ENCODE measurements around the gene LCN2.
A peak's percentile ranks its signal among the peaks of the same experiment; 100 is the strongest.

LCN2 gene

GRCh38 chr9:128149001-128149701 lies at the start of gene LCN2:
Gene LCN2 (plus strand): TSS chr9:128149453. CDS start chr9:128149526, 73 bp downstream.
- Histone ChIP-seq H3K36me3 (ENCODE audit: control insufficient read depth, insufficient read depth, low read length) (no peaks in the 10 kb centered on the region), H3K9ac (ENCODE audit: low read depth, low read length) (no peak within 1 kb of the TSS), H3K4me3 (ENCODE audit: low read depth, low read length) (no peak within 1 kb of the TSS), H3K27me3 (ENCODE audit: control insufficient read depth, insufficient read depth, low read length) (no peaks in the 10 kb centered on the region), H3K9me3 (ENCODE audit: control insufficient read depth, insufficient read depth, low read length) (no peaks in the 10 kb centered on the region), H3K4me1 (ENCODE audit: control insufficient read depth, insufficient read depth, low read length) (peaks cover 2% of the 10 kb centered on the region)

GRCh38 chr9:128099932-128100491 lies 49.2 kb upstream of the LCN2 start:
- Histone ChIP-seq H3K36me3 (ENCODE audit: control insufficient read depth, insufficient read depth, low read length) (peaks cover 35% of the 10 kb centered on the region), H3K4me3 (ENCODE audit: low read depth, low read length) (peak overlapping the region; percentile 77), H3K27me3 (ENCODE audit: control insufficient read depth, insufficient read depth, low read length) (no peaks in the 10 kb centered on the region), H3K9me3 (ENCODE audit: control insufficient read depth, insufficient read depth, low read length) (no peaks in the 10 kb centered on the region), H3K9ac (ENCODE audit: low read depth, low read length) (no peak overlapping the region), H3K4me1 (ENCODE audit: control insufficient read depth, insufficient read depth, low read length) (peaks cover 15% of the 10 kb centered on the region)

- no peak overlapping the region for H3K4me3 ChIP-seq (ENCODE audit: low read depth, low read length)
- no peak overlapping the region for H3K9ac ChIP-seq (ENCODE audit: low read depth, low read length)
- H3K36me3 ChIP-seq (ENCODE audit: control insufficient read depth, insufficient read depth, low read length), result peaks cover 36% of the 10 kb centered on the region
- H3K4me1 ChIP-seq (ENCODE audit: control insufficient read depth, insufficient read depth, low read length), result peaks cover 15% of the 10 kb centered on the region
- no peaks in the 10 kb centered on the region for H3K27me3 ChIP-seq (ENCODE audit: control insufficient read depth, insufficient read depth, low read length)
- no peaks in the 10 kb centered on the region for H3K9me3 ChIP-seq (ENCODE audit: control insufficient read depth, insufficient read depth, low read length)
These were observed 48.7 kb upstream of the LCN2 start for GRCh38 chr9:128100581-128100980.

GRCh38 chr9:128101231-128101661 lies 48.0 kb upstream of the LCN2 start:
- H3K36me3 ChIP-seq (ENCODE audit: control insufficient read depth, insufficient read depth, low read length), result peaks cover 43% of the 10 kb centered on the region
- H3K4me3 ChIP-seq (ENCODE audit: low read depth, low read length), result no peak overlapping the region
- H3K27me3 ChIP-seq (ENCODE audit: control insufficient read depth, insufficient read depth, low read length), result no peaks in the 10 kb centered on the region
- no peak overlapping the region for H3K9ac ChIP-seq (ENCODE audit: low read depth, low read length)
- peaks cover 15% of the 10 kb centered on the region for H3K4me1 ChIP-seq (ENCODE audit: control insufficient read depth, insufficient read depth, low read length)
- H3K9me3 ChIP-seq (ENCODE audit: control insufficient read depth, insufficient read depth, low read length), result no peaks in the 10 kb centered on the region

- H3K36me3 ChIP-seq (ENCODE audit: control insufficient read depth, insufficient read depth, low read length), result peaks cover 48% of the 10 kb centered on the region
- H3K9ac ChIP-seq (ENCODE audit: low read depth, low read length), result no peak overlapping the region
- peaks cover 15% of the 10 kb centered on the region for H3K4me1 ChIP-seq (ENCODE audit: control insufficient read depth, insufficient read depth, low read length)
- no peak overlapping the region for H3K4me3 ChIP-seq (ENCODE audit: low read depth, low read length)
- H3K9me3 ChIP-seq (ENCODE audit: control insufficient read depth, insufficient read depth, low read length), result no peaks in the 10 kb centered on the region
- H3K27me3 ChIP-seq (ENCODE audit: control insufficient read depth, insufficient read depth, low read length), result no peaks in the 10 kb centered on the region
These were observed 47.6 kb upstream of the LCN2 start for GRCh38 chr9:128101690-128102089.

GRCh38 chr9:128102196-128102595 lies 47.1 kb upstream of the LCN2 start:
- Histone ChIP-seq H3K27me3 (ENCODE audit: control insufficient read depth, insufficient read depth, low read length) (no peaks in the 10 kb centered on the region), H3K9ac (ENCODE audit: low read depth, low read length) (no peak overlapping the region), H3K4me3 (ENCODE audit: low read depth, low read length) (no peak overlapping the region), H3K36me3 (ENCODE audit: control insufficient read depth, insufficient read depth, low read length) (peaks cover 53% of the 10 kb centered on the region), H3K9me3 (ENCODE audit: control insufficient read depth, insufficient read depth, low read length) (no peaks in the 10 kb centered on the region), H3K4me1 (ENCODE audit: control insufficient read depth, insufficient read depth, low read length) (peaks cover 13% of the 10 kb centered on the region)

GRCh38 chr9:128102861-128103588 lies 46.2 kb upstream of the LCN2 start:
- Histone ChIP-seq H3K9me3 (ENCODE audit: control insufficient read depth, insufficient read depth, low read length) (no peaks in the 10 kb centered on the region), H3K4me3 (ENCODE audit: low read depth, low read length) (no peak overlapping the region), H3K36me3 (ENCODE audit: control insufficient read depth, insufficient read depth, low read length) (peaks cover 61% of the 10 kb centered on the region), H3K9ac (ENCODE audit: low read depth, low read length) (no peak overlapping the region), H3K4me1 (ENCODE audit: control insufficient read depth, insufficient read depth, low read length) (peaks cover 9% of the 10 kb centered on the region), H3K27me3 (ENCODE audit: control insufficient read depth, insufficient read depth, low read length) (no peaks in the 10 kb centered on the region)

GRCh38 chr9:128103589-128103962 lies 45.7 kb upstream of the LCN2 start:
- H3K4me3 ChIP-seq (ENCODE audit: low read depth, low read length), result no peak overlapping the region
- no peaks in the 10 kb centered on the region for H3K27me3 ChIP-seq (ENCODE audit: control insufficient read depth, insufficient read depth, low read length)
- no peak overlapping the region for H3K9ac ChIP-seq (ENCODE audit: low read depth, low read length)
- peaks cover 62% of the 10 kb centered on the region for H3K36me3 ChIP-seq (ENCODE audit: control insufficient read depth, insufficient read depth, low read length)
- H3K4me1 ChIP-seq (ENCODE audit: control insufficient read depth, insufficient read depth, low read length), result peaks cover 9% of the 10 kb centered on the region
- no peaks in the 10 kb centered on the region for H3K9me3 ChIP-seq (ENCODE audit: control insufficient read depth, insufficient read depth, low read length)

GRCh38 chr9:128104171-128104618 lies 45.1 kb upstream of the LCN2 start:
- H3K4me3 ChIP-seq (ENCODE audit: low read depth, low read length), result no peak overlapping the region

GRCh38 chr9:128105538-128106175 lies 43.6 kb upstream of the LCN2 start:
- Histone ChIP-seq H3K27me3 (ENCODE audit: control insufficient read depth, insufficient read depth, low read length) (no peaks in the 10 kb centered on the region), H3K9me3 (ENCODE audit: control insufficient read depth, insufficient read depth, low read length) (no peaks in the 10 kb centered on the region), H3K4me3 (ENCODE audit: low read depth, low read length) (no peak overlapping the region), H3K9ac (ENCODE audit: low read depth, low read length) (no peak overlapping the region), H3K4me1 (ENCODE audit: control insufficient read depth, insufficient read depth, low read length) (no peaks in the 10 kb centered on the region), H3K36me3 (ENCODE audit: control insufficient read depth, insufficient read depth, low read length) (peaks cover 62% of the 10 kb centered on the region)

More at GRCh38 chr9:128104171-128104618, 45.1 kb upstream of the LCN2 start:
- H3K9me3 ChIP-seq (ENCODE audit: control insufficient read depth, insufficient read depth, low read length), result no peaks in the 10 kb centered on the region
- no peak overlapping the region for H3K9ac ChIP-seq (ENCODE audit: low read depth, low read length)
- H3K27me3 ChIP-seq (ENCODE audit: control insufficient read depth, insufficient read depth, low read length), result no peaks in the 10 kb centered on the region
- H3K36me3 ChIP-seq (ENCODE audit: control insufficient read depth, insufficient read depth, low read length), result peaks cover 62% of the 10 kb centered on the region
- peaks cover 6% of the 10 kb centered on the region for H3K4me1 ChIP-seq (ENCODE audit: control insufficient read depth, insufficient read depth, low read length)

- peaks cover 56% of the 10 kb centered on the region for H3K36me3 ChIP-seq (ENCODE audit: control insufficient read depth, insufficient read depth, low read length)
- no peak overlapping the region for H3K9ac ChIP-seq (ENCODE audit: low read depth, low read length)
- H3K27me3 ChIP-seq (ENCODE audit: control insufficient read depth, insufficient read depth, low read length), result no peaks in the 10 kb centered on the region
- no peaks in the 10 kb centered on the region for H3K4me1 ChIP-seq (ENCODE audit: control insufficient read depth, insufficient read depth, low read length)
- no peaks in the 10 kb centered on the region for H3K9me3 ChIP-seq (ENCODE audit: control insufficient read depth, insufficient read depth, low read length)
- no peak overlapping the region for H3K4me3 ChIP-seq (ENCODE audit: low read depth, low read length)
These were observed 42.9 kb upstream of the LCN2 start for GRCh38 chr9:128106181-128106939.
